Fibroblast of lung (primary cell): ENCODE results near the gene ELAVL2.

Experiments
- CTCF ChIP-seq, 2 donors: IDR thresholded peaks in 1 of 2; conservative IDR thresholded peaks in 1 of 2; 1 replicate in 1 of 2; 2 replicates in 1 of 2; pipeline ENCODE4 v1.5.1; 2011 to 2012; ENCODE audit warnings: low read length in 2 of 2, control low read depth in 1 of 2, inconsistent platforms in 1 of 2, low read depth in 1 of 2, mild to moderate bottlenecking in 1 of 2
- EZH2 ChIP-seq: IDR thresholded peaks from 2 replicates; pipeline ENCODE4 v1.5.1; 2012; ENCODE audit warnings: low read length, control low read depth, mild to moderate bottlenecking; ENCODE audit errors: missing control alignments

- TF ChIP-seq CTCF (conservative IDR thresholded peaks at IDR 0.05 in 1 of 2, IDR thresholded peaks at IDR 0.05 in 1 of 2; ENCODE audit: low read depth in 1 of 2, low read length in 2 of 2) (no peak), EZH2 (no peak)
Measured at GRCh38 chr9:23823269-23823668, 2.8 kb downstream of the ELAVL2 start.
